ENCODE data around the gene HSPA1L.
A peak's percentile ranks its signal among the peaks of the same experiment; 100 is the strongest.

HSPA1L gene

GRCh38 chr6:31782126-31782855 lies 32.8 kb downstream of the HSPA1L start:
- no peak overlapping the region for H3K4me3 ChIP-seq (ENCODE audit: low read depth in 1 of 2, low read length in 2 of 2)
- peaks cover 30 to 65% of the 10 kb centered on the region in 2 donors for H3K36me3 ChIP-seq (ENCODE audit: control insufficient read depth in 1 of 2, insufficient read depth in 2 of 2, low read length in 2 of 2)
- H3K27ac ChIP-seq (ENCODE audit: low read depth, low read length): no peak overlapping the region
- no peaks in the 10 kb centered on the region for H3K9me3 ChIP-seq (ENCODE audit: control insufficient read depth in 1 of 2, low read length in 2 of 2)
- H3K4me1 ChIP-seq (ENCODE audit: control insufficient read depth in 1 of 2, insufficient read depth in 2 of 2, low read length in 2 of 2): peaks cover 3 to 9% of the 10 kb centered on the region in 2 donors
- H3K27me3 ChIP-seq (ENCODE audit: control insufficient read depth in 1 of 2, insufficient read depth in 2 of 2, low read length in 2 of 2): no peaks in the 10 kb centered on the region
- no peak overlapping the region for H3K9ac ChIP-seq (ENCODE audit: low read depth in 1 of 2, low read length in 2 of 2)

GRCh38 chr6:31781244-31782125 lies 33.6 kb downstream of the HSPA1L start:
- H3K36me3 ChIP-seq (ENCODE audit: control insufficient read depth in 1 of 2, insufficient read depth in 2 of 2, low read length in 2 of 2): peaks cover 30 to 65% of the 10 kb centered on the region in 2 donors
- peaks cover 11 to 17% of the 10 kb centered on the region in 2 donors for H3K4me1 ChIP-seq (ENCODE audit: control insufficient read depth in 1 of 2, insufficient read depth in 2 of 2, low read length in 2 of 2)
- no peak overlapping the region for H3K27ac ChIP-seq (ENCODE audit: low read depth, low read length)
- H3K9me3 ChIP-seq (ENCODE audit: control insufficient read depth in 1 of 2, low read length in 2 of 2): no peaks in the 10 kb centered on the region
- H3K9ac ChIP-seq (ENCODE audit: low read depth in 1 of 2, low read length in 2 of 2): no peak overlapping the region
- no peaks in the 10 kb centered on the region for H3K27me3 ChIP-seq (ENCODE audit: control insufficient read depth in 1 of 2, insufficient read depth in 2 of 2, low read length in 2 of 2)
- H3K4me3 ChIP-seq (ENCODE audit: low read depth in 1 of 2, low read length in 2 of 2): no peak overlapping the region

GRCh38 chr6:31780507-31781243 lies 34.4 kb downstream of the HSPA1L start:
- no peak overlapping the region for H3K4me3 ChIP-seq (ENCODE audit: low read depth in 1 of 2, low read length in 2 of 2)
- H3K36me3 ChIP-seq (ENCODE audit: control insufficient read depth in 1 of 2, insufficient read depth in 2 of 2, low read length in 2 of 2): peaks cover 30 to 65% of the 10 kb centered on the region in 2 donors
- no peak overlapping the region for H3K27ac ChIP-seq (ENCODE audit: low read depth, low read length)
- no peaks in the 10 kb centered on the region for H3K27me3 ChIP-seq (ENCODE audit: control insufficient read depth in 1 of 2, insufficient read depth in 2 of 2, low read length in 2 of 2)
- no peaks in the 10 kb centered on the region for H3K9me3 ChIP-seq (ENCODE audit: control insufficient read depth in 1 of 2, low read length in 2 of 2)
- H3K9ac ChIP-seq (ENCODE audit: low read depth in 1 of 2, low read length in 2 of 2): no peak overlapping the region
- H3K4me1 ChIP-seq (ENCODE audit: control insufficient read depth in 1 of 2, insufficient read depth in 2 of 2, low read length in 2 of 2): peaks cover 19 to 25% of the 10 kb centered on the region in 2 donors

- Histone ChIP-seq H3K9ac (ENCODE audit: low read depth in 1 of 2, low read length in 2 of 2) (no peak overlapping the region), H3K4me3 (ENCODE audit: low read depth in 1 of 2, low read length in 2 of 2) (no peak overlapping the region), H3K9me3 (ENCODE audit: control insufficient read depth in 1 of 2, low read length in 2 of 2) (no peaks in the 10 kb centered on the region), H3K36me3 (ENCODE audit: control insufficient read depth in 1 of 2, insufficient read depth in 2 of 2, low read length in 2 of 2) (peaks cover 26 to 59% of the 10 kb centered on the region in 2 donors), H3K4me1 (ENCODE audit: control insufficient read depth in 1 of 2, insufficient read depth in 2 of 2, low read length in 2 of 2) (peaks cover 26 to 33% of the 10 kb centered on the region in 2 donors), H3K27ac (ENCODE audit: low read depth, low read length) (no peak overlapping the region), H3K27me3 (ENCODE audit: control insufficient read depth in 1 of 2, insufficient read depth in 2 of 2, low read length in 2 of 2) (no peaks in the 10 kb centered on the region)
Measured at GRCh38 chr6:31779908-31780307, 35.2 kb downstream of the HSPA1L start.

- Histone ChIP-seq H3K27me3 (ENCODE audit: control insufficient read depth in 1 of 2, insufficient read depth in 2 of 2, low read length in 2 of 2) (no peaks in the 10 kb centered on the region), H3K36me3 (ENCODE audit: control insufficient read depth in 1 of 2, insufficient read depth in 2 of 2, low read length in 2 of 2) (peaks cover 26 to 52% of the 10 kb centered on the region in 2 donors), H3K27ac (ENCODE audit: low read depth, low read length) (no peak overlapping the region), H3K9ac (ENCODE audit: low read depth in 1 of 2, low read length in 2 of 2) (no peak overlapping the region), H3K4me1 (ENCODE audit: control insufficient read depth in 1 of 2, insufficient read depth in 2 of 2, low read length in 2 of 2) (peaks cover 27 to 35% of the 10 kb centered on the region in 2 donors), H3K4me3 (ENCODE audit: low read depth in 1 of 2, low read length in 2 of 2) (no peak overlapping the region), H3K9me3 (ENCODE audit: control insufficient read depth in 1 of 2, low read length in 2 of 2) (no peaks in the 10 kb centered on the region)
Measured at GRCh38 chr6:31778999-31779885, 35.8 kb downstream of the HSPA1L start.

GRCh38 chr6:31778193-31778592 lies 36.9 kb downstream of the HSPA1L start:
- no peaks in the 10 kb centered on the region for H3K27me3 ChIP-seq (ENCODE audit: control insufficient read depth in 1 of 2, insufficient read depth in 2 of 2, low read length in 2 of 2)
- no peak overlapping the region for H3K9ac ChIP-seq (ENCODE audit: low read depth in 1 of 2, low read length in 2 of 2)
- H3K4me3 ChIP-seq (ENCODE audit: low read depth in 1 of 2, low read length in 2 of 2): no peak overlapping the region
- no peaks in the 10 kb centered on the region for H3K9me3 ChIP-seq (ENCODE audit: control insufficient read depth in 1 of 2, low read length in 2 of 2)
- no peak overlapping the region for H3K27ac ChIP-seq (ENCODE audit: low read depth, low read length)
- H3K36me3 ChIP-seq (ENCODE audit: control insufficient read depth in 1 of 2, insufficient read depth in 2 of 2, low read length in 2 of 2): peaks cover 26 to 46% of the 10 kb centered on the region in 2 donors
- peaks cover 28 to 35% of the 10 kb centered on the region in 2 donors for H3K4me1 ChIP-seq (ENCODE audit: control insufficient read depth in 1 of 2, insufficient read depth in 2 of 2, low read length in 2 of 2)

- peaks cover 26 to 41% of the 10 kb centered on the region in 2 donors for H3K36me3 ChIP-seq (ENCODE audit: control insufficient read depth in 1 of 2, insufficient read depth in 2 of 2, low read length in 2 of 2)
- peak overlapping the region; percentile 65 for H3K27ac ChIP-seq (ENCODE audit: low read depth, low read length)
- no peak overlapping the region for H3K4me3 ChIP-seq (ENCODE audit: low read depth in 1 of 2, low read length in 2 of 2)
- peaks cover 32 to 35% of the 10 kb centered on the region in 2 donors for H3K4me1 ChIP-seq (ENCODE audit: control insufficient read depth in 1 of 2, insufficient read depth in 2 of 2, low read length in 2 of 2)
- no peaks in the 10 kb centered on the region for H3K9me3 ChIP-seq (ENCODE audit: control insufficient read depth in 1 of 2, low read length in 2 of 2)
- no peaks in the 10 kb centered on the region for H3K27me3 ChIP-seq (ENCODE audit: control insufficient read depth in 1 of 2, insufficient read depth in 2 of 2, low read length in 2 of 2)
- peak overlapping the region in 1 of 2 donors; percentile 68 for H3K9ac ChIP-seq (ENCODE audit: low read depth in 1 of 2, low read length in 2 of 2)
Measured at GRCh38 chr6:31777667-31778050, 37.4 kb downstream of the HSPA1L start.

- H3K4me3 ChIP-seq (ENCODE audit: low read depth in 1 of 2, low read length in 2 of 2): peak within 1 kb of the TSS; percentile 37 to 48
- peak within 1 kb of the TSS; percentile 65 for H3K27ac ChIP-seq (ENCODE audit: low read depth, low read length)
- peak within 1 kb of the TSS; percentile 57 to 68 for H3K9ac ChIP-seq (ENCODE audit: low read depth in 1 of 2, low read length in 2 of 2)
- peaks cover 22 to 36% of the 10 kb centered on the region in 2 donors for H3K36me3 ChIP-seq (ENCODE audit: control insufficient read depth in 1 of 2, insufficient read depth in 2 of 2, low read length in 2 of 2)
- no peaks in the 10 kb centered on the region for H3K27me3 ChIP-seq (ENCODE audit: control insufficient read depth in 1 of 2, insufficient read depth in 2 of 2, low read length in 2 of 2)
- H3K4me1 ChIP-seq (ENCODE audit: control insufficient read depth in 1 of 2, insufficient read depth in 2 of 2, low read length in 2 of 2): peaks cover 32 to 35% of the 10 kb centered on the region in 2 donors
- H3K9me3 ChIP-seq (ENCODE audit: control insufficient read depth in 1 of 2, low read length in 2 of 2): no peaks in the 10 kb centered on the region
Measured at GRCh38 chr6:31776989-31777666, 38.0 kb downstream of the HSPA1L start, which contains the start of gene VWA7. Gene VWA7, minus strand, starts transcription at chr6:31777328. Its CDS starts 549 bp downstream, at chr6:31776779.

All from duodenal mucosa (tissue), 2 donors.